ENCODE data around the gene SIMC1.

DNA sequence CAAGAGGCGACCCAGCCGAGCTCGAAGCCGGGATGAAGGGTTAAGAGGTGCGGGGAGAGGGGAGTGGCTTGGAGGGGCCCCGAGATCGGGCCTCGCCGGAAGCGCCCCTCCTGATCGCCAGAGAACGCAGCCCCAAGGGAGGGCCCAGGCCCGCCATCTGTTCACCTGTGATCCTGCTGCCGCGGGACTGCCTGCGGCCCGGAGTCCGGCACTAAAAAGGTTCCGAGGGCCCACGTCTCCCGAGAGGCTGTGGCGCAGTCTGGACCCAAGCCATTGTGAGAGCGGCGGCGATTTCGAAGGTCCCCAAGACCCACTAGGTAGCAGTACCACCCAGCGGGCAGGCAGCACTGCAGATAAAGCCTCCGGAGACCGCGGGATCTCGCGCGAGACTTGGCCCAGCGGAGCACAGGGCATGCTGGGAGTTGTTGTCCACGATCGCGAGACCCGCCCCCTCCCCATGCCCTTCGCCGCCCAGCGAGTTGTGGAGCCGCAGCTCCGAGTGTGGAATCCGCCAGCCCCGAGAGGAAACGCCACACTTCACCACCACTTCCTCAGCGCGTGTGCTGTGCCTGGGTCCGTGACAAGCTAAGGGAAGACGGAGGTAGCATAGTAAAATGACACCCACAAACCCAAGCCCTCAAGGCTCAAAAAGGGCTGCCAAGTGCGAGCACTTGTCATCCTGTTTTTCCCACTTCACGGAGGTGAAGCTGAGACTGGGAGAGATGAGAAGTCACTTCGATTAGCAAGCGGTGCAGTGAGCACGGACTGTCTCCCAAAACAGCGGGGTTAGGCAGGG, 123.4 kb downstream of the SIMC1 start, which contains the start of gene KIAA1191:
- TF ChIP-seq, protein P1, sequence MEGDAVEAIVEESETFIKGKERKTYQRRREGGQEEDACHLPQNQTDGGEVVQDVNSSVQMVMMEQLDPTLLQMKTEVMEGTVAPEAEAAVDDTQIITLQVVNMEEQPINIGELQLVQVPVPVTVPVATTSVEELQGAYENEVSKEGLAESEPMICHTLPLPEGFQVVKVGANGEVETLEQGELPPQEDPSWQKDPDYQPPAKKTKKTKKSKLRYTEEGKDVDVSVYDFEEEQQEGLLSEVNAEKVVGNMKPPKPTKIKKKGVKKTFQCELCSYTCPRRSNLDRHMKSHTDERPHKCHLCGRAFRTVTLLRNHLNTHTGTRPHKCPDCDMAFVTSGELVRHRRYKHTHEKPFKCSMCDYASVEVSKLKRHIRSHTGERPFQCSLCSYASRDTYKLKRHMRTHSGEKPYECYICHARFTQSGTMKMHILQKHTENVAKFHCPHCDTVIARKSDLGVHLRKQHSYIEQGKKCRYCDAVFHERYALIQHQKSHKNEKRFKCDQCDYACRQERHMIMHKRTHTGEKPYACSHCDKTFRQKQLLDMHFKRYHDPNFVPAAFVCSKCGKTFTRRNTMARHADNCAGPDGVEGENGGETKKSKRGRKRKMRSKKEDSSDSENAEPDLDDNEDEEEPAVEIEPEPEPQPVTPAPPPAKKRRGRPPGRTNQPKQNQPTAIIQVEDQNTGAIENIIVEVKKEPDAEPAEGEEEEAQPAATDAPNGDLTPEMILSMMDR (conservative IDR thresholded peaks at IDR 0.05; ENCODE audit: low read length), result peak; percentile 60
- no peak for TF ChIP-seq EZH2phosphoT487 (IDR thresholded peaks at IDR 0.05; ENCODE audit: borderline replicate concordance, low read depth, low read length)
